Skin of body (tissue), 2 donors: ENCODE data around the gene LRRC72. TPM values are rescaled to one million over a fixed set of nuclear protein-coding genes. Genes with fewer than 3 reads are reported as not detected.
"Not testable (repeated sequence)": the region's sequence is repeated elsewhere in the genome, so short reads cannot be mapped to it uniquely, and the experiment has no call there.

Experiments used
- DNase-seq: peaks from one replicate; lab custom pipeline; 2025; lab: John Stamatoyannopoulos, UW
- total RNA-seq: library from RNA; depleted of rRNA; stranded (reverse); fragments of >200 nt; gene quantifications from one replicate; pipeline ENCODE4 v1.2.3, GENCODE V29; 2014

LRRC72 gene
- not detected for total RNA-seq

DNA sequence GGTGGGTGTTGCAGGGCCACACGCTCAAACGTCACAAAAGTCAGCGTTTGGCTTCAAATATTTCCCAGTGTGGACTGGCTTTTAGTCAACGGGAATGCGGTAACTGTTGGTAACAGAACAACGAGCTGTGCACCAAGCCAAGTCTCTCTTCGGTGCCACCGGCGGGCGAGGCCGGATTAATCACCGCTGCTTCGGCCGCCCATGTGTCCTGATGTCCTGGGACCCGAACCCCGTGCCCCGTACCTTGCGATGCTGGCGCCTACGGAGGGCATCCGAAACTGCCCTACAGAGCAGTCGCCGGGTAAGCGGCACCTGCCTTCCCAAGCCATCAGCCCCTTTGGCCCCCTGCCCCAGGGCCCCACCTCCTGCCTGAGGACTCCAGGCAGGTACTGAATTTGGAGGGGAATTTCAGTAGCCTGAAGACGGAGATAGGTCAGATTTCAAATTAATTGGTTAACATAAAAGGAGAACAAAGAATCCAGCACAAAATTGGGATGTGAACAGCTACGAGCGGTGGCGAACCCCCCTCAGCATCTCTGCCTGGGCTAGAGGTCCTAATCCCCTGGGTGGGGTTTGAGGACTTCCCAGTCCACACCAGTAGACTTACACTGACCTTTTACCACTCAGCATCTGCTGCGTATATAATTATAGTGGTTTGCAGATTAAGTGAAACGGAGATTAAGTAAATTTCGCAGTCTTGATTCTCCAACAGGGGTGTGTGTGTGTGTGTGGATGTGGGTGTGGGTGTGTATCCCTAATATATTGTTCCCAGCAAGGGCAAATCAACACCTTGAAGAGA lies at the start of gene LRRC72:
Gene LRRC72, plus strand, starts transcription at position 84 of the 799 bp plus-strand sequence. Its CDS starts 128 bp downstream, at position 212.
- DNase-seq, result no peak

DNA sequence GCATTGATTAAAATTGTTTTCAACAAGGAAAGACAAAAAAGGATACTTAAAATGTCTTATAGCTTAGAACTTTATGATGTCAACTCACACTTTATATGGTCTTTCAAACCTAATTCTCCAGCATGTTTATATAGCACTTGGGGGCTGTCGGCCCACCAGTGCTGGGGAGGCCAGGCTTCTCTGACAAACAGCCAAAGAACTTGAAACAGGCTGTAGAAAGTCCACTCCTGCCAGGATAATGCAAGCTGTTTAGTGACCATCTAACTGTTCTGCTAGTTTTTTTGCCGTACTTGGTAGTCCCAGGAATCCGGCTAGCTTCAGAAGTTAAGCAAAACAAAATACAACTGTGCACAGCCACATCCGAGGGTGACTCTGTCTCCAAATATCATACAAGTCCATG lies 47.5 kb upstream of the LRRC72 start:
- DNase-seq, result no peak

DNA sequence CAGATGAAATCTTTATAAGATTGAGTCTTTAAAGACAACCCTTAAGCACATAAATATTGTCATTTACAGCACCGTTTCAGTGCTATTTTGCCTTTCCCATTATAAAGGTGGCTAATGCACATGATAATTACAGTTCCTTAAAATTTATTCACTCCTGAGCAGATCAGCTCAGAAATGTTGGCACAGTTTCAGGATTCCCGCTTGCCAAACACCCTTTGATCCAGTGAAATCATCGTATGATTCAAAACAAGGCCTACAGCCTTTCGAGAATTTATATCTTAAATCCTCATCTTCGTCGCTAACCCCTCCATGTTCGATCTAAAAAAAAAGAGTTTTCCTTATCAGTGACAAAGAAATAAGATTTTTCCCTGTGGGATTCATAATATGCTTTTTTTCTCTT lies 47.0 kb upstream of the LRRC72 start:
- DNase-seq, result no peak

DNA sequence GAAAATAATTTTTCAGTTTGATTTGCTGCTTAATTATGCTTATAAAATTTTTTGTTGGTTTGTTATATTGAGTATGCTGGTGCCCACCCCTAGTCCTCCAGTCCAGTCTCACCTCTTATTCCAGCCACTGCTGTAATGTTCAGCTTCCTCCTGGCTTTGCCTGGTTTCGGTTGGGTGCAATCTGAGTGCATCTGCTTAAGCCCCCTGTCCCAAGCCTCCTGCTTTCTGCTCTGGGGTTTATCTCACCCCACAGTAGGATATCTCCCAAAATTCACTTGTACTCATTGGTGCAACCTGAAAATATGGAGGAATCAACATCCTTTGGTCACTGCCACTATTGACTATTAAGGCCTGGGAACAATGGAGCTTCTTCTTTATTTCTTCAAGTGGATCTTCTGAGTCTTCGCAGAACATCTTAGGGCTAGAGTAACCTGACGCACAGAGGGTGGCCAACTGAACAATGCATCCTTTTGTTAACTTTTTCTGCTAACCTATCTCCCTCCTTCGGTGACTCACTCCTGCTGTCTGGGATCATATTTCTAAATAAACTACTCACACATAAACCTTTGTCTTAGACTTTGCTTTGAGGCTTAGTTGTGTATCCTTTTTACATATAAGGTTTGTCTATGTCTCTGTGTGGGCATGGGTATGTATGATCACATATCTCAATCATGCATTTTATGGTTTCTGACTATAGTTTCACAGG lies 42.0 kb upstream of the LRRC72 start:
- no peak for DNase-seq

DNA sequence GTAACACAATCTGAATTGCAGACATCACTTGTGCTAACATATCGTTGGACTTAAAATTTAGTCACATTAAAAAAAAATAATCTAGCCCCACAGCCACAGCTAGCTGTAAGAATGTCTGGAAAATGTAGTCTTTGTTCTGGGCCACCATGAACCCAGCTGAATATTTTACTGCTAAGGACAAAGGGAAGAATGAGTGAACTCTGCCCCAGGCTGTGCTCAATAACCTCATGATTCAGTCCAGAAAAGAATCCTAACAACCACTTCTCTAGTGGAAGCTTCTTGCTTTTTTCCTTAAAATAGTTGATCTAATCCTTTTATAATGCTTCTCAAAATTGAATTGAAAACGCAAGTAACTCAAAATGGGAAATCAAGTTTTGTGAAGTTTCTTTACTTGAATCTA lies 35.5 kb upstream of the LRRC72 start:
- no peak for DNase-seq

DNA sequence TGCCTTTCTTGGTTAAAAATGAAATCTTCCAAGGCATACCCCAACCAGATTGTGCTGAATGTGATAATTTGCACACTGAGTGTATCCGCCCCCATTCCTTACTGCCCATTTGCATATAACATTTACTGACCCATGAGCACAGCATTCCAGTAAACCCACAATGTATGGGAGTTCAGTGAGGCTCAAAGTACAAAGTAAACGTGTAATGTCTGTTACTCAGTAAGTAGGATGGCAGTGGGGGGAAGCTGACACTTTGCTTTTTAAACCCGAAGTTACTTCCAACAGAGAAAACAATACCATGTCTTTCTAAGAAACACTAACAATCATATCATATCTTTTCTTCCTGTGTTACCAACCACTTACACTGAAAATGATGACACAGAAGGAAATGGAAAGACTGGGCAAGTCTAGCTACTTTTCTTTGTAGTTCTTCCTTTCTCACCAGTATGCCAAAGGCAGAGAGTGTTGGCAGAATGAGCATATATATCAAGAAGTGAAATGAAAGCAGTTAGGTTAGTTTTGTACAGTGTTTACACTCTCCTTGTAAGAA lies 34.0 kb upstream of the LRRC72 start:
- no peak for DNase-seq

DNA sequence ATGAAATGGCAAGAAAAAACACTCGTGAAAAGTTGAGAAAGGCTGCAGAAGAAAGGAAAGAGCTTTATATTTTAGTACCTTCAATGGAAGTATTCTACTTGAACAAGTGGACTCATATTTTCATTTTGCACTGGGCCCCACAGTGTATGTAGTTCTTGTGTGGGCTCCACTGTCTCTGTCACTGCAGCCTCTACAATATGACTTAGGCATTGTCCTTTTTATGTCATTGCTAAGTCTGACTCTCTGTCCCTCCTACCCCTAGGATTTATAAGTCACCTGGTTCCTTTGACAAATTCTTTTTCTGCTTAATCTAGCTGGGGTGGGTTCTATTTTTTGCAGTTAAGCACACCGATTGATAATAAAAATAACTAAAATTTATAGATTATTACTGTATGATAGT lies 33.4 kb upstream of the LRRC72 start:
- no peak for DNase-seq

DNA sequence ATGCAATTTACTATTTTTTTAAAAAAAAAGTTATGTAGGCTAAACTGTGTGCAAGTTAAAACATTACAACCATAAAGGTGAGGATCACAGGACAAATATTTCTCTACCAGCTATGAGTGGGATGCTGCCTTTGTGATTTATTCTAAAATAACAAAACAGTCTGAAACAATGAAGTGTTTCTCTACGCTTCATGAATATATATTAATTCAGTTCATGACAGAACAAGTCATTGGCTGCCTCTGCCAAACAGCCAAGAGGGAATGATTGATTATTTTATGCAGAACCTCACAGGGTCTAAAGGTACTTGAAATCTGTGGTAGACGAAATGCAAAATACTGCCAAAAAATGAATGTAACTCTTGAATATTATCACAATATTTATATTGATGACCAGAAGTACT lies 32.1 kb upstream of the LRRC72 start:
- no peak for DNase-seq

DNA sequence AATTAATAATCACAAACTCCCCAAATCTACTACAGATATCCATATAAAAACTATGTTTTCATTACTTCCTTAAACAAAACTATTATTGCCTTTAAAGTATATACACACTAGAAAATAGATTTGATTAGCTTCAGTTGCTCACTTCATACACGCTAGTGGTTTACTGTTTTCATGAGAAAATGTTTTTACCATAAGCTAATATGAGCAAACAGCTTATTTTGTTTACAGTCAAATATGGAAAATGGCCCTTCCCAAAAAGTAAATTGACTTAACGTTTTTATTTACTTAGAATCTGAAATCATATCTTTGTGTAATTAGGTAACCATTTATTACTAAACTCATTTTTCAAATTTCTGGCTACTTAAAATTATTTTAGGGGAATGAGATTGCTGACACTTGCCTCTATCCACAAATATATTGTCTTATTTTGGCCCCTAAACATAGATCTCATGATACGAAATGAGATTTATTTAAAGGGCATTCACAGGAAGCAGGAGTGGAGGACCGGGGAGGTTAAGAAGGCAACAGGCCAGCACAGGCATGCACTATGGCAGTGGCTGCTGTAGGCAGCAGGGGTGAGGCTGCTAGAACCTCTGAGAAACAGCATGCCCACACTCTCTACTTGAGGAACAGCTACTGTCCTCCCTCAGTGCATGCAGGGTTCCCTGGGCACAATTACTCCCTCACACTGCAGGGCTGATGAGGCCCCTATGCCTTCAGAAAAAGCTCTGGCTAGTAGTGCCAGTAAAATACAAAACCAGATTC lies 31.5 kb upstream of the LRRC72 start:
- DNase-seq, result no peak

DNA sequence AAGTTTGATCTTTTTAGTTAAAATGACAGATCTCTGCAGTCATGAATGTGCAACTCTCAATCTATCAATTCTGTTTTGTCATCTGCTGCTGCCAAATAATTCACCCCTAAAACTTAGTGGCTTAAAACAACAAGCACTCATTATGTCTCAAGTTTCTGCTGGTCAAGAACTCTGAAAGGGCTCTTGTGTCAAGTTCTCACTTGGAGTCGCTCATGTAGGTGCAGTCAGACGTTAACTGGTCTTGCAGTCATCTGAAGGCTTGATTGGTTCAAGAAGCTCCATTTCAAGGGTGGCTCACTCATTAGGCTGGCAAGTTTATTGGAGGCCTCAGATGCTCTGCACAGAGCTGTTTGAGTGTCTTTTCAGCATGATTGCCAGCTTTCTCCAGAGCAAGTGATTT lies 28.5 kb upstream of the LRRC72 start:
- DNase-seq, result no peak

DNA sequence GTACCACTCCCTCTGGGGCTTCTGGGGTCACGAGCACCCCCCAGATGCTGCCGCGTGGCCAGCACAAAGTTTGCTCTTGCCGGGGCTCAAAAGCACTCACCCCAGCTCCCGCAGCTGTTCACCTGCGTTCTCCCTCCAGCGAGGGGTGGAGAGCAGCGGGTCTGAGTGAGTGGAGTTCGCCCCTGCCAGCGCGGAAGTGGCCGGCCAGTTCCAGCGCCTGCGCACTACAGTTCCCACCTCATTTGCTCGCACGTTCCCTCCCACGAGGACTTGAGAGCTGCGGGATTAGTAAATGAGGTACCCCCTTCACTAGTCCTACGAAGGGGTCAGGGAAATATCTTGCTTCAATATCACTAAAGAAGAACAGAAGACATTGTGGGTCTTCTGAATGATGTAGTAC lies 24.3 kb upstream of the LRRC72 start:
- DNase-seq, result no peak

DNA sequence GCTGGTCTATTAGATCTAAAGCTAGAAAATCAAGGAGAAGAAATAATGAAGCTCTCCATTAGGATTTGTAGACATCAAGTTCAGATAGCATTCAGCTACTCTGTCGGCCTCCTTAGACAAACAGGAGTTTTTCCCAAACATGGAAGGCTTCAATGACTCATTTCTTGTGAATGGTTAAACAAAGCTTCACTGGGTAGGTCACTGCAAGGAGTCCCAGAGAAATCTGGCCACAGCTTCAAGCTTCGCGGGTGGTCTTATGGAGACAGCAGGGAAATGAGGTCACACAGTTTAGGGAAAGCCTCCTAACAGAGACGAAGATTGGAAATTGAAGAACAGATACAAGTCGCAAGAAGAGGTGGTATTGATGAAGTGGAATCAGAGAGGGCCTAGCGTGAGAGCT lies 22.6 kb upstream of the LRRC72 start:
- DNase-seq, result no peak

DNA sequence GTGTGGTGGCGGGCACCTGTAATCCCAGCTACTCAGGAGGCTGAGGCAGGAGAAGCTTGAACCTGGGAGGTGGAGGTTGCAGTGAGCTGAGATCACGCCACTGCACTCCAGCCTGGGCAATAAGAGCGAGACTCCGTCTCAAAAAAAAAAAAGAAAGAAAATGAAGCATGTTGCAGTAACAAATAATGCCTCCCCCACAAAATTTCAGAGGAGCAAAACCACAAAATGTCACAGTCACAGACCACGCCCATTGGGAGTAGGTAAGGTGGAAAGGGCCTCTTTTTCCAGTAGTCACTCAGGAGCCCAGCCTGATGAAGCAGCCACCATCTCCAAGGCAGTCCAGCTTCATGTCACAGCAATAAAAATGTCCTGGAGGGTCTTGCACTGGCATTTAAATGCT lies 20.2 kb upstream of the LRRC72 start:
- DNase-seq, result not testable (repeated sequence)

DNA sequence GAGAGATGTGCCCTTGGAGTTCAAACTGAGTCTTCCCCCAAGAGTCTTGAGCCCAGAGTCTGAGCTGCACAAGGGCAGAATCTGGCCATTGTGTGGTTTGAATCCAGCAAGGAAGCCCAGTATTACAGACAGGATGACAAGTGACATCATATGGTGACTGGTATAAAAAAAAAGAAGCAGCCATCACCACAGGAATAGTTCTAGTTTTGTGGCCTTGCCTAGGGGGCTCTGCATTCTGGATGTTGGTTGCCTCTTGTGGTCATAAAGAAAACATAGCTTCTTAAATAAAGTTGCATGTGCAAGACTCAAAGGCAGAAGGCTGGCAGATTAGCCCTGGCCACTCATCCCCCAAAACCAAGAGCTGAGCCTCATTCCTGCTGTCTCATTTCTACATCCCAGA lies 16.8 kb upstream of the LRRC72 start:
- DNase-seq, result no peak

DNA sequence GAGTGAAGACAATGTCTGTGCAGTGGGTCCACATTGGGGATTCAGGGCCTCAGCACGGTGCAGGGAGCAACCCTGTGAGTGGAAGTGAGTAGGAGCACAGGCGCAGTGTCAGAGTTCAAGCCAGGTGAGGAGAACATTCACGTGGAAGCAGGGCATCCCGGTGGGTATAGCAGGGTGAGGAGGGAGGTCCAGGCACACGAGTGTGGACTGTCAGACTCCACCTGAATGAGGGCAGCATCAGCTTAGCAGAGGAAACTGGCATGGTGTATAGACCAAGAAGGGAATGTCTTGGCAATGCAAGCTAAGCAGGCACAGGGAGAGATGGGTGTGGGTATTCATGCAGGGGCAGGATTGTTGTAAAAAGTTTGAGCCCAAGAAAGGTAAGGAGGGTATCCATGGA lies 15.3 kb upstream of the LRRC72 start:
- no peak for DNase-seq

DNA sequence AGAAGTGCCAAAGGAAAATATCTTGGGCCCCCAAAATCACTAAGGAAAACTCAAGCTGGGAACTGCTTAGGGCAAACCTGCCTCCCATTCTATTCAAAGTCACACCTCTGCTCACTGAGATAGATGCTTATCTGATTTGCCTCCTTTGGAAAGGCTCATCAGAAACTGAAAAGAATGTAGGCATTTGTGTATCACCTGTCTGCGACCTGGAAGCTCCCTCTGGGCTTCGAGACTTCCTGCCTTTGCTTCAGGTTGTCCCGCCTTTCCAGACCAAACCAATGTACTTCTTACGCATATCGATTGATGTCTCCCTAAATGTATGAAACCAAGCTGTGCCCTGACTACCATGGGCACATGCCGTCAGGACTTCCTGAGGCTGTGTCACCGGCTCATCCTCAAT lies 14.5 kb upstream of the LRRC72 start:
- DNase-seq, result no peak

DNA sequence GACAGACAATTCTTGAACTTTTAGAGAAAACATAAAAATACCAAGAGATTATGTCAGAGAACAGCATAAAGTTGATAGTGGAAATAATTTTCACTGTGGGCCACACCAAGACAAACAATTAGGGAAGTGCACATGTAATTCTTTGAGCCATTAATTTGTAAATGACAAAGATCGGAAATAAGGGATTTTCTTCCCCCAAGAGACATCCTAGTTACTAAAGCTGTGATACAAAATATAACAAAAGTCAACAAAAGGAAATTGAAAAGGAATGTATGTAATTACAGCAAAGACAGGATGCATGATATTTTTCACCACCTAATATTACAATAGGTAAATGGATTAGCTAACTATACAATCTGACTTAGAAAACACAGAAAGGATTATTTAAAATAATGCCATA lies 12.4 kb upstream of the LRRC72 start:
- DNase-seq, result no peak

DNA sequence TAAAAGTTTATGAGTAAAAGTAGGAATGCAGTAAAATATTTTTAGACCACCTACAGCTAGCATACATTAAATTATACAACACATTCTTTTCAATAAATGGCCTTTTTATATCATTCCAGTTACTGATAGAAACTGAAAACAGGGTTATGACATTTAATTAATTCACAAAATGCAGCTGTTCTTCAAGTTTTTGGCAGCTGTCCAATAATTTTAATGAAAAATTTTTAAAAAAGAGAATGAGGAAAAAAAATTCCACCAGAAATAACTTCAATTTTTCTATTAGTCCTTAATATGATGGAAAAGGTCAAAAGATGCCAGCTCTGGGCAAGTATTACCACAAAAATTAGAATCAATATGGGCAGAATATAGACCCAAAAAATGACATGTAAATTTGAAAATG lies 11.9 kb upstream of the LRRC72 start:
- DNase-seq, result no peak

DNA sequence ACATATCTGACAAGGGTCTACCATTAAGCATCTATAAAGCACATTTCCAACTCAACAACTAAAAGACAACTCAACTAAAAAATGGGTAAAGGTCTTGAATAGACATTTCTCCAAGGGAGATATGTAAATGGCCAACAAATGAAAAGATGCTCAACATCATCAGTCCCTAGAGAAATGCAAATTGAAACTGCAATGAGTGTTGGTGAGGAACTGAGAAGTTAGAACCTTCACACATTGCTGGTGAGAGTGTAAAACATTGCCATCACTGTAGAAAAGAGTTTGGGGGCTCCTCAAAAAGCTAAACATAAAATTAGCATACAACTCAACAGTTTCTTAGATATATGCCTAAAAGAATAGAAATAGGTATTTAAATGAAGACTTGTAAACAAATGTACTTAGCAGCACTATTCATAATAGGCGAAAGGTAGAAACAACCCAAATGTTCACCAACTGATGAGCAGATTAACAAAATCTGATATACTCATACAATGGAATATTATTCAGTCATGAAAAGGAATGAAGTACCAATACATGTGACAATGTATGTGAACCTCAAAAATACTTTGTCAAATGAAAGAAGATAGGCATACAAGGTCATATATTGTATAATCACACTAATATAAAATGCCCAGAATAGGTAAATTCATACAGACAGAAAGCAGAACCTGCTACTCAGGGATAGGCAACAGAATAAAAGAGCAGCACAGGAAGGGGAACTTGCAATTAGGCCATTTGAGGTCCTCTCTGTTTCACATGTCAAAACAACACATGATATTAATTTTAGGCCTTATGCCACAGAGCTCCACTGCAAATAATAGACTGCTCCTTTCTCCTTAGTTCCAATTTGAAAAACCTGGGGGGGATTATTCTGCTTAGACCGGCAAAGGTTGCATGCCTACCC lies 10.6 kb upstream of the LRRC72 start:
- DNase-seq, result no peak

DNA sequence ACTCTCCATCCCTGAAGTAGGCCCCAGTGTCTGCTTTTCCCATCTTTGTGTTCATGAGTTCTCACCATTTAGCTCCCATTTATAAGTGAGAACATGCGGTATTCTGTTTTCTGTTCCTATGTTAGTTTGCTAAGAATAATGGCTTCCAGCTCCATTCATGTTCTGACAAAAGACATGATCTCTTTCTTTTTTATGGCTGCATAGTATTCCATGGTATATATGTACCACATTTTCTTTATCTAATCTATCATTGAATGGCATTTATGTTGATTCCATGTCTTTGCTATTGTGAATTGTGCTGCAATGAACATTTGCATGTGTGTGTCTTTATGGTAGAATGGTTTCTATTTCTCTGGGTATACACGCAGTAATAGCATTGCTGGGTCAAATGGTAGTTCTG lies 6.6 kb upstream of the LRRC72 start:
- DNase-seq, result not testable (repeated sequence)

DNA sequence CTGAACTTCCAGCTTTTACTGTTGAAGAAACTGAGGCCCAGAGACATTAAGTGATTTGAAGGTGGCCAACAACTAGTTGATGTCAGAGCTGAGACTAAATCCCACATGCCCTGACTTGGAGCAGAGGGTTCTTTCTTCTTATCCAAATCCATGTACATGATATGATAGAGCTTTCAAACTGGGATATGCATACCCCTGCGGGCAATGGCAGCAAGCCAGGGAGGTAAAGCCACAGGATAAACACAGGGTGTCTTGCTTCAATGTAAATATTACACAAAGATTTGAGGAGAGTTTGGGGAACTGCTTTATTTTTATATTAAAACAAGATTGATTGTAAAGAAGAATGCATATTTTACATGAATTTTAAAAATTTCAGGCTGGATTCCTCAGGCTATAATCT lies 2.3 kb upstream of the LRRC72 start:
- no peak for DNase-seq
